Psoas muscle (tissue), 8 donors: Measurements from ENCODE around the gene PCCA. TPM values are rescaled to one million over a fixed set of nuclear protein-coding genes. Genes with fewer than 3 reads are reported as not detected.
A peak's percentile ranks its signal among the peaks of the same experiment; 100 is the strongest.

Experiments
- ATAC-seq, 4 donors: fragments of 200-7000 bp; cut with Tn5 transposase; one replicate each; pipeline ENCODE4 v1.9.1; 2020; ENCODE audit warnings: moderate library complexity in 3 of 4, mild to moderate bottlenecking in 2 of 4
- DNase-seq, 2 donors: peaks; one replicate each; pipeline ENCODE4 v3.0.0-alpha.2; 2020
- H3K27ac ChIP-seq: fragments of 200-600 bp; one replicate; pipeline ENCODE4 v1.8.0; 2022
- H3K27me3 ChIP-seq, 3 donors: fragments of 200-600 bp in 1 of 3; one replicate each; pipeline versions ENCODE4 v1.6.1 to v1.8.0; 2013 to 2022; ENCODE audit warnings: low read length in 2 of 3, mild to moderate bottlenecking in 2 of 3, moderate library complexity in 1 of 3; ENCODE audit not compliant: insufficient read depth in 3 of 3
- H3K36me3 ChIP-seq, 2 donors: fragments of 200-600 bp in 1 of 2; one replicate each; pipeline versions ENCODE4 v1.6.1 to v1.8.0; 2013 to 2022; ENCODE audit warnings: low read depth in 1 of 2, mild to moderate bottlenecking in 1 of 2, moderate library complexity in 1 of 2; ENCODE audit not compliant: insufficient read depth in 1 of 2
- H3K4me1 ChIP-seq: fragments of 200-600 bp; one replicate; pipeline ENCODE4 v1.8.0; 2022
- H3K4me3 ChIP-seq: fragments of 200-600 bp; one replicate; pipeline ENCODE4 v1.8.0; 2022; ENCODE audit warnings: mild to moderate bottlenecking
- H3K9me3 ChIP-seq: fragments of 200-600 bp; one replicate; pipeline ENCODE4 v1.8.0; 2022
- CTCF ChIP-seq: fragments of 200-600 bp; IDR thresholded peaks from one replicate; pipeline ENCODE4 v1.8.0; 2022; ENCODE audit warnings: antibody characterized with exemption
- WGBS, 3 donors: extraction: QIAGEN DNeasy Blood & Tissue Kit; methylation state at CpG; one replicate each; pipeline versions ENCODE4 v1.1.6 to v1.1.7; 2013; 5-methylcytosine and 5-hydroxymethylcytosine counted together
- intact Hi-C, 2 donors: fragments of 100-400 bp; cut with DNase I; formaldehyde crosslinking; loops; one replicate each; pipeline versions ENCODE4 v1.11.0 to v1.14.2; 2022
- polyA plus RNA-seq, 3 donors: library from polyadenylated mRNA; stranded (reverse); fragments of 200-250 nt; gene quantifications; one replicate each; pipeline ENCODE4 v1.2.3, GENCODE V29; 2013
- total RNA-seq, 4 donors: library from RNA; stranded (reverse); fragmentation: NEBNext Ultra II Directional in 2 of 4; extraction: Animal tissue kit (Norgen Biotek cat#: 25700) in 2 of 4; gene quantifications; one replicate each; pipeline versions ENCODE4 v1.2.1 to v1.2.4, GENCODE V29; 2021 to 2023
- donor health status: healthy with polysubstance abuse.
- donor health status: DM: no; HTN: no; CAD: no; lungs with moderate emphysema.
- donor health status: Bipolar disorder and iron deficiency.
- donor health status: healthy.
- donor health status: DM: yes; HTN: yes; CAD: no.
- donor health status: DM: no; HTN: no; CAD: no.
- donor health status: DM: no; HTN: no; CAD: no.
- donor health status: DM: yes; HTN: yes; CAD: no.

The PCCA gene
- total and polyA plus RNA-seq, 7 donors = 6.2 to 23.9 (median 13.3) TPM

DNA sequence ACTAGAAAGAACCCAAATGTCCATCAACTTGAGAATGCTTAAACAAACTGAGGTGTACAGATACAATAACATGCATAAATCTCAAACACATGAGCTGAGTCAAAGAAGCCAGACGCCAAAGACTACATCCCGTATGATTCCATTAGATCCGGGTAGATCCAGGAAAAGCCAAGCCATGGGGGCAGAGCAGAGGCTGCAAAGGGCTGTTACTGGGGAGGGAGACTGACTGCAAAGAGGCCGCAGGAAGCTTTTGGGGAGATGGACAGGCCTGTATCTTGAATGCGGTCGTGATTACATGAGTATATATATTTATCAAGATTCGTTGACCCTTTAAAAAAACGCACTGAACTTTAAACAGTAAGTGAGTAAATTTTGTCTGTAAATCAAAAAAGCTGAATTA is 471.0 kb downstream of the PCCA start:
- H3K27me3 ChIP-seq = no peaks in the 10 kb centered on the region
- no peak overlapping the region for H3K27ac ChIP-seq
- DNase-seq (no peak), ATAC-seq (no peak)
- intact Hi-C loops = no loop called here
- H3K4me1 ChIP-seq = no peaks in the 10 kb centered on the region
- no peak for TF ChIP-seq CTCF
- no peak overlapping the region for H3K4me3 ChIP-seq
- no peaks in the 10 kb centered on the region for H3K9me3 ChIP-seq
- 81 to 86% (median 85%) methylated on average over 8 of the region's 8 CpGs for WGBS, 3 donors
- no peaks in the 10 kb centered on the region for H3K36me3 ChIP-seq

- H3K36me3 ChIP-seq = no peaks in the 10 kb centered on the region
- H3K4me1 ChIP-seq = no peaks in the 10 kb centered on the region
- intact Hi-C loops = no loop called here
- ATAC-seq (peak in 2 of 4 donors; percentile 45 to 85), DNase-seq (peak in 1 of 2 donors; percentile 65)
- H3K27me3 ChIP-seq = no peaks in the 10 kb centered on the region
- H3K9me3 ChIP-seq = no peaks in the 10 kb centered on the region
- H3K4me3 ChIP-seq = no peak overlapping the region
- TF ChIP-seq CTCF = no peak
- WGBS, 3 donors = 60 to 76% (median 63%) methylated on average over 15 of the region's 15 CpGs
- H3K27ac ChIP-seq = no peak overlapping the region
These were observed 471.7 kb downstream of the PCCA start for GRCh38 chr13:100560498-100561157.

- intact Hi-C loops = no loop called here
- no peaks in the 10 kb centered on the region for H3K9me3 ChIP-seq
- ATAC-seq (no peak), DNase-seq (no peak)
- H3K27me3 ChIP-seq = no peaks in the 10 kb centered on the region
- no peak overlapping the region for H3K27ac ChIP-seq
- no peak overlapping the region for H3K4me3 ChIP-seq
- TF ChIP-seq CTCF = no peak
- no peaks in the 10 kb centered on the region for H3K36me3 ChIP-seq
- no peaks in the 10 kb centered on the region for H3K4me1 ChIP-seq
- WGBS, 3 donors = 78 to 85% (median 81%) methylated on average over 2 of the region's 2 CpGs
These were observed 472.2 kb downstream of the PCCA start for GRCh38 chr13:100561158-100561499.

DNA sequence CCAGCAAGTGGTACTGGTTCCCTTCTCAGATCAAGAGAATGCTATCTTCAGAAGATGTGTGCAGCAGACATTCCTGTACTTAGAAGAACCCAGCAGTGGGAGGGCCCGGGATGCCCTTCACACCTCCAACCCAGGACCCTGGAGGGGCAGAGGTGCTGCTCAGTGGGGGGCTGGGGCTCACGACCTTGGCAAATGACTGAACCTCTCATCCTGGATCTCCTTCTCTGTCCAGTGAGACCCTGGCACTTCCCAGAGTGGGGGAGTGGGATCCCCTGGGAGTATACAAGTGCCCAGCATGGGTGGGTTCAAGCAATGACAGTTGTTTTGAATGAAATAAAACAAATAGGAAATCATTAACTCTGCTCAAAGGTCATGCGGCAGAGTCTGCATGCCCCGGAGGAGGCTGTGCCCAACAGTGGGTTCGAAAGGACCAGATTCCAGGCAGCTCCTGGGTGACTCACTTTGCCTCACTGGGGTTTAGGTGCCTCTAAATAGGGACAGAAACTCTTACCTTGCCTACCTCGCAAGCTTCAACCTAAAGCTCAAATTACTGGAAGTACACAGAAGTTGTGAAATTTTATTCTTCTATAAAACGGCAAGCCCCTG is 472.8 kb downstream of the PCCA start:
- no peaks in the 10 kb centered on the region for H3K4me1 ChIP-seq
- H3K9me3 ChIP-seq = no peaks in the 10 kb centered on the region
- 65 to 69% (median 65%) methylated on average over 7 of the region's 7 CpGs for WGBS, 3 donors
- ATAC-seq = peak in 1 of 4 donors; percentile 19
- H3K36me3 ChIP-seq = no peaks in the 10 kb centered on the region
- no peak for TF ChIP-seq CTCF
- DNase-seq = no peak
- no peak overlapping the region for H3K4me3 ChIP-seq
- intact Hi-C loops = no loop called here
- H3K27me3 ChIP-seq = no peaks in the 10 kb centered on the region
- H3K27ac ChIP-seq = no peak overlapping the region

DNA sequence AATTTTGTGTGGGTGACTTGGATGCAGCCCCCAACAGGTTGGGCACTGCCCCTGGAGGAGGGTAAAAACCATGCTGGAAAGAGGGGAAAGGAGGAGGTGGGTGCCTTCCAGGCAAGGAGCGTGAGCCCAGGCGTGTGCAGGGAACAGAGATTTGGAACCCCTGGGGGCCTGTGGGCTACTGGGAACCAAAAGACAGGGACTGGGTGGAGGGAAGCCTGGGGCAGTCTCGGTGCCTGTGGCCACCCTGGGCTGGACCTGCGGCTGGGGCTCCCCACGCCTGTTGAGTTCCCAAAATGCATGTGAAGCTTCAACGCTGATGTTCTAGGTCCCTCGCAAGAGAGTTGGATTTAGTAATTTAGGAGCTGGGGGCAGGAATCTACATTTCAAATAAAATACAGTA is 474.9 kb downstream of the PCCA start:
- Histone ChIP-seq H3K36me3 (no peaks in the 10 kb centered on the region), H3K4me3 (no peak overlapping the region), H3K9me3 (no peaks in the 10 kb centered on the region), H3K4me1 (no peaks in the 10 kb centered on the region), H3K27ac (no peak overlapping the region), H3K27me3 (no peaks in the 10 kb centered on the region)
- no peak for TF ChIP-seq CTCF
- 91 to 94% (median 91%) methylated on average over 7 of the region's 7 CpGs for WGBS, 3 donors
- DNase-seq (no peak), ATAC-seq (no peak)
- intact Hi-C loops = no loop called here
